NAMALWA (cell line): ENCODE measurements around the gene ACVR1.

Experiments
- DNase-seq: peaks from one replicate; pipeline ENCODE4 v3.0.0-alpha.2; 2015; ENCODE audit warnings: low spot score

The ACVR1 gene

GRCh38 chr2:157699806-157700205 is 176.3 kb downstream of the ACVR1 start:
- no peak for DNase-seq

- DNase-seq: no peak
Observed at GRCh38 chr2:157699009-157699408, 177.1 kb downstream of the ACVR1 start.

GRCh38 chr2:157698430-157698829 is 177.7 kb downstream of the ACVR1 start:
- no peak for DNase-seq

DNA sequence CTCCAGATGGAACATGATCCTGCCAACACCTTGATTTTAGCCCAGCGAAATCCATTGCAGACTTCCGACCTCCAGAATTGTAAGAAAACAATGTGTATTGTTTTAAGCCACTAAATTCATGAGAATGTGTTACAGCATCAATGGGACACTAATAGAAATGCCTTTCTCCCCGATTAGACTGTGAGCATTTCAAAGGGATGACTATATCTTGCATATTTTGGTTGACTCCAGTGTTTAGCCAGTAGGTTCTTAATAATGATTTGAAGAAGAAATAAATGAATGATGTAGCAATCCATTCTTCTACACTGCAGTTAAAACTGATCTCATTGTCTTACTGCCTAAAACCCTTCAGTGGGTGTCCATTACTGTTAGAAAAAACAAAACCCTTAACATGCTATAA is 180.1 kb downstream of the ACVR1 start:
- DNase-seq: no peak

- no peak for DNase-seq
Observed at GRCh38 chr2:157692768-157693167, 183.4 kb downstream of the ACVR1 start.

- DNase-seq: no peak
Observed at GRCh38 chr2:157691695-157692094, 184.4 kb downstream of the ACVR1 start.

GRCh38 chr2:157691131-157691530 is 185.0 kb downstream of the ACVR1 start:
- DNase-seq: no peak
